K562 (cell line): Measurements from ENCODE around the gene BRICD5.

Source experiments
- CTCF ChIP-seq, 3 experiments: IDR thresholded peaks in 2 of 3; conservative IDR thresholded peaks in 1 of 3; 2 replicates each; pipeline ENCODE4 v1.5.1; 2011 to 2012; ENCODE audit warnings: low read length in 3 of 3, mild to moderate bottlenecking in 3 of 3, control low read depth in 2 of 3, improper control_type of control experiment in 1 of 3, inconsistent platforms in 1 of 3, low read depth in 1 of 3, mixed read lengths in 1 of 3, moderate library complexity in 1 of 3; ENCODE audit not compliant: insufficient read depth in 2 of 3
- FOXJ2 ChIP-seq: fragments of 200-800 bp; sonication (Bioruptor generic); IDR thresholded peaks from 2 replicates; pipeline ENCODE4 v1.6.1; 2016; ENCODE audit warnings: missing genetic modification characterization, missing compliant biosample characterization
- REST ChIP-seq, 2 experiments: fragments of 450-650 bp; formaldehyde crosslinking in 1 of 2; IDR thresholded peaks; 2 replicates each; pipeline versions ENCODE4 v1.4.0 to v1.6.1; 2014 to 2020; ENCODE audit warnings: mild to moderate bottlenecking in 2 of 2, borderline replicate concordance in 1 of 2, low read depth in 1 of 2
- SMAD4 ChIP-seq: fragments of 250-450 bp; sonication (Bioruptor Pico); conservative IDR thresholded peaks from 2 replicates; pipeline ENCODE4 v1.8.0; 2021; ENCODE audit warnings: inconsistent platforms, mild to moderate bottlenecking, moderate library complexity
- SREBF1 ChIP-seq: fragments of 150-350 bp; IDR thresholded peaks from 2 replicates; pipeline ENCODE4 v1.6.1; 2014; ENCODE audit warnings: antibody characterized with exemption, low read depth, low read length, borderline replicate concordance
- YY1 ChIP-seq, 3 experiments: IDR thresholded peaks; 2 replicates each; pipeline ENCODE4 v1.6.1; 2011; ENCODE audit warnings: low read length in 2 of 3, mild to moderate bottlenecking in 2 of 3, moderate library complexity in 2 of 3, borderline replicate concordance in 1 of 3, control low read depth in 1 of 3, low read depth in 1 of 3; ENCODE audit not compliant: insufficient read depth in 3 of 3, insufficient replicate concordance in 2 of 3, control insufficient read depth in 1 of 3, insufficient read length in 1 of 3; ENCODE audit errors: extremely low read depth in 1 of 3
- ZBTB49 ChIP-seq: sonication (generic); formaldehyde crosslinking; IDR thresholded peaks from 2 replicates; pipeline ENCODE4 v1.8.0; 2022; ENCODE audit warnings: missing genetic modification reagents, mild to moderate bottlenecking, borderline replicate concordance
- ZBTB5 ChIP-seq: fragments of 450-650 bp; IDR thresholded peaks from 2 replicates; pipeline ENCODE4 v1.6.1; 2017; ENCODE audit warnings: antibody characterized with exemption
- ZNF197 ChIP-seq: fragments of 200-800 bp; sonication (Bioruptor generic); IDR thresholded peaks from 2 replicates; pipeline ENCODE4 v1.6.1; 2016; ENCODE audit warnings: low read depth, missing genetic modification characterization, missing compliant biosample characterization
- ZNF561 ChIP-seq: fragments of 450-650 bp; formaldehyde crosslinking; conservative IDR thresholded peaks from 2 replicates; pipeline ENCODE4 v1.4.0; 2020; ENCODE audit warnings: mild to moderate bottlenecking, moderate library complexity
- ZNF639 ChIP-seq, 2 experiments: fragments of 200-800 bp in 1 of 2; sonication (Bioruptor generic) in 1 of 2; sonication (generic) in 1 of 2; formaldehyde crosslinking in 1 of 2; IDR thresholded peaks in 1 of 2; conservative IDR thresholded peaks in 1 of 2; 2 replicates each; pipeline versions ENCODE4 v1.5.0 to v1.6.1; 2016 to 2020; ENCODE audit warnings: missing compliant biosample characterization in 1 of 2, missing genetic modification characterization in 1 of 2, missing genetic modification reagents in 1 of 2

GRCh38 chr16:2178321-2179106, 32.1 kb downstream of the BRICD5 start:
- no peak for TF ChIP-seq SMAD4
- no peak for TF ChIP-seq ZNF197 (CRISPR knock-in tag)
- TF ChIP-seq YY1 (IDR thresholded peaks at IDR 0.05; ENCODE audit: borderline replicate concordance in 1 of 3, control insufficient read depth in 1 of 3, extremely low read depth in 1 of 3, insufficient read depth in 3 of 3, insufficient read length in 1 of 3, insufficient replicate concordance in 2 of 3, low read depth in 1 of 3, low read length in 2 of 3): no peak
- no peak for TF ChIP-seq ZBTB49
- TF ChIP-seq FOXJ2: no peak
- TF ChIP-seq ZNF561 (CRISPR knock-in tag): no peak
- TF ChIP-seq SREBF1: no peak
- TF ChIP-seq CTCF (IDR thresholded peaks at IDR 0.05 in 2 of 3, conservative IDR thresholded peaks at IDR 0.05 in 1 of 3; ENCODE audit: insufficient read depth in 2 of 3, low read depth in 1 of 3, low read length in 3 of 3): peak in 1 of 3 experiments; percentile 28; a peak in 1 of 6 replicates
- peak; percentile 63 for TF ChIP-seq REST (IDR thresholded peaks at IDR 0.05; ENCODE audit: borderline replicate concordance)
- 0 out of 2 replicates have a peak, but pooled peaks have one; percentile 24 for TF ChIP-seq REST (CRISPR knock-in tag; IDR thresholded peaks at IDR 0.05; ENCODE audit: low read depth)
- no peak for TF ChIP-seq ZBTB5
- TF ChIP-seq ZNF639 (CRISPR knock-in tag; conservative IDR thresholded peaks at IDR 0.05 in 1 of 2, IDR thresholded peaks at IDR 0.05 in 1 of 2): no peak
